AML-193 (cell line): ENCODE measurements around the gene NKX1-1.
"Not testable (repeated sequence)": the region's sequence is repeated elsewhere in the genome, so short reads cannot be mapped to it uniquely, and the experiment has no call there.

Experiments
- DNase-seq, 2 experiments: peaks; one replicate each; lab custom pipeline; 2025; lab: John Stamatoyannopoulos, UW

The NKX1-1 gene

DNA sequence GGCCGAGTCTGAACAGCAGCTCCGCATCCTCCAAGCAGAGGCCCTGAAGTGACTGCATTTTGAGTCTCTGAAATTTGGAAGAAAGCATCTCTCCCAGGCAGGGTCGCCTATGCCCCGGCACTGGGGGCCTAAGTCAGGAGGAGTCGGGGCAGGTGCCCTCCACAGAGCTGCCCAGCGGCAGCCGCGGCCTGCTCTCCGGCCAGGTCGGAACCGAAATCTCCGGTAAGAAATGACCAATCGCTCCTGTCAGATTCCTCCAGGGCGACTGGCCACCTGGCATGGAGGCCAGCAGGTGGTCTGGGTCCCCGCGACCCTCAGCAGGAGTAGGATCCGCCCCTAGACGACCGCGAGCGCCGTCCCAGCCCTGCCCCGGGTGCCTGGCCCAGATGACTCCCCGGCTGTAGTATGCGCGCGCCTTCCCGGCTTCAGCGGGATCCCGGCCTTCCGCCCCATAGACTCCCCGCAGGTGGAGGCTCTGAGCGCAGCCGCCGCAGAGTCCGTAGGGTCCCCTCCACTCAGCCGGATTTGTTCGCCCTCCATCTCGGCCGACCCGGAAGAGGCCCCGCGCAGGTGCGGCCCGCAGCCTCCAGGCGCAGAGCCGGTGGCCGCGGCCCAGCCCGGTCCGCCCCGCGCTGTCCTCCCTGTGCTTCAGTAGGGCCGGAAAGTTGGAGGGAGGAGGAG lies 1.5 kb downstream of the NKX1-1 start:
- DNase-seq = no peak

- no peak for DNase-seq
Observed at GRCh38 chr4:1403591-1404572, 2.4 kb downstream of the NKX1-1 start.

GRCh38 chr4:1403177-1403583 lies 3.1 kb downstream of the NKX1-1 start:
- no peak for DNase-seq

- DNase-seq = no peak
Observed at GRCh38 chr4:1402516-1403091, 3.6 kb downstream of the NKX1-1 start.

GRCh38 chr4:1402021-1402515 lies 4.2 kb downstream of the NKX1-1 start:
- DNase-seq = no peak

- DNase-seq = no peak
Observed at GRCh38 chr4:1401409-1402020, 4.7 kb downstream of the NKX1-1 start.

DNA sequence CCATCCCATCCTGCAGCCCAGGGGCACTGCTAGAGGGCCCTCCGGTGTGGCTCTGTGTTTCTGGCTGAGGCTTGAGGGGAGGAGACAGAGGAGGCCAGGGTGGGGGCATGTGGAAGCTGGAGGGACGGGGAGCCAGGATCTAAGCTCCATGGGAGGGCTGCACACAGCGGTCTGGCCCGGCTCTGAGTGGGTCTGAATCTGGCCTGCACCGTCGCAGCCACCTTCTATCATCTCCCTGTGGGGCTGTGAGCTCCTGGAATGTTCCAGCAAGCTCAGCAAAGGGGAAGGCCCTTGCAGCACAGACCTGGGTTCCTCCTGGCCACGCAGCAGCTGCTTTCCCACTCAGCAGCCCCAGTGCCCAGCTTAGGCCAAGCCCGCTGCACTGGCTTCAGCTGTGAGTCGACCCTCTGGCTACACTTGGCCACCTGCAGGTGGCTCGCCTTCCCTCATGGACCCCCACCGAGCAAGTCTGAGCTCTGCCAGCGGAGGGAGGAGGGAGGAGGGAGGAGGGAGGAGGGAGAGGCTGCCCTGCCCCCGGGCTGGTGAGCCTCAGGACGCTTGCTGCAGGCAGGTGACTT lies 5.3 kb downstream of the NKX1-1 start:
- DNase-seq = no peak

GRCh38 chr4:1400191-1400805 lies 5.9 kb downstream of the NKX1-1 start:
- no peak for DNase-seq

DNA sequence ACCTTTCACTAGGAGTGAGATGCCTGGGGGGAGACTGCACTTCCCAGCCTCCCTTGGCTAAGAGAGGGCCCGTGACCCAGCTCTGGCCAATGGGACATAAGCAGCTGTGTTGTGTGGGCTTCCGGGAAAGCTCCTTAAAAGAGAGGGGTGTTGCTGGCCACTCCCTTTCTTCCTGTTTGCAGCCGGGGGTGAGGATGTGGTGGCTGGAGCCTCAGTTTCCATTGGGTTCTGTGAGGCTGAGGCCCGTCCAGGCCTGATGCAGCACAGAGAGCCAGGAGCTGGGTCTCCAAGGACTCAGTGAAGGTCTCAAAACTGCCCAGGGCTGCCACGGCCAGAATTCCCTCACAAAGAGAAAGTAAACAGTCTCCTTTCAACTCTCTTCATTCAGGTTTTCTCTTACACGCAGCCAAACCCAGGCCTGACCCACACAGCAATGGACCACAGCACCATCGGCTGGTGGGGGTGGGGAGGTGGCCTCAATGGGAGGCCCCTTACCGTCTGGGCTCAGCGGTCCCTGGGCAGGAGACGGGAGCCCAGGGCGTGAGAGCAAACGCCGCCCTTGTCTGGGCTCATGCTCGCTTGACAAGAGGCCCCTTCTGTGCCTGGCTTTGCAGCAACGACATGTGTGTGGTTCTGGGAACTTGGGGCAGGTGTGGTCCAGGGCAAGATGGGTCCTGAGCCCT lies 6.6 kb downstream of the NKX1-1 start:
- DNase-seq = no peak

DNA sequence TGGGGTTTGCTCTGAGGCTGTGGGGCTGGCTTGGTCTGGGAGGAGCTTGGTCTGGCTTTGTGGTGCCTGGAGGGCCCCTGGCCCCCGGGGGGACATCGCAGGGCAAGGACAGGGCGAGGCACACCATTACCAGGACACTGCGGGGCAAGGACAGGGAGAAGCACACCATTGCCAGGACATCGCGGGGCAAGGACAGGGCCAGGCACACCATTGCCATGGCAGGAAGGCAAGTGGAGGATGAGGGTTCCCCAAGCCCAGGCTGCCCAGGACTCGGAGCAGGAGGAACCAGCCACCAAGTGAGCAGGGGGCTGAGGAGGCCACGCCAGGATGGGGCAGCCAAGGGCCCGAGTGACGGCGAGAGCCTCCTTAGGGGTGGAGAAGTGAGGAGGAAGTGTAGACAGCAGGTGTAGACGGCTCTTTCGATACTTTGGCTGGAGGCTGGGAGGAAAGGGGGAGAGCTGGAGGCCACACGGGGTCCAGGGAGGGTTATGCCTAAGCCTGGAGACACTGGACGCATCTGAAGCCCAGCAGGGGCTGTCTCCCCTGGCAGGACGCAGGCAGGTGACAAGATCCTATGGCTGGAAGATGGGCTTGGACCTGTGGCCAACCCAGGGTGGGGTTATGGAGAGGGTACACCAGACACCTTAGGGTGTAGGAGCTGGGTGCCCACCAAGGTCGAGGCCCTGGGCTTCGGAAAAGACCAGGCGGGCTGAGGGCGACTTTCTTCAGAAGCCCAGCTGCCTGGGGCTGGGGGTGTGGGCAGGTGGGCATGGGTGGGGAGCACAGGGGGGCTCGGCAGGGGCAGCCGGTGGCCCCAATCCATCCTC lies 7.3 kb downstream of the NKX1-1 start:
- no peak for DNase-seq

GRCh38 chr4:1396806-1397455 lies 9.3 kb downstream of the NKX1-1 start:
- DNase-seq = no peak

- no peak for DNase-seq
Observed at GRCh38 chr4:1395941-1396805, 10.1 kb downstream of the NKX1-1 start.

GRCh38 chr4:1395389-1395820 lies 10.8 kb downstream of the NKX1-1 start:
- DNase-seq = not testable (repeated sequence)

DNA sequence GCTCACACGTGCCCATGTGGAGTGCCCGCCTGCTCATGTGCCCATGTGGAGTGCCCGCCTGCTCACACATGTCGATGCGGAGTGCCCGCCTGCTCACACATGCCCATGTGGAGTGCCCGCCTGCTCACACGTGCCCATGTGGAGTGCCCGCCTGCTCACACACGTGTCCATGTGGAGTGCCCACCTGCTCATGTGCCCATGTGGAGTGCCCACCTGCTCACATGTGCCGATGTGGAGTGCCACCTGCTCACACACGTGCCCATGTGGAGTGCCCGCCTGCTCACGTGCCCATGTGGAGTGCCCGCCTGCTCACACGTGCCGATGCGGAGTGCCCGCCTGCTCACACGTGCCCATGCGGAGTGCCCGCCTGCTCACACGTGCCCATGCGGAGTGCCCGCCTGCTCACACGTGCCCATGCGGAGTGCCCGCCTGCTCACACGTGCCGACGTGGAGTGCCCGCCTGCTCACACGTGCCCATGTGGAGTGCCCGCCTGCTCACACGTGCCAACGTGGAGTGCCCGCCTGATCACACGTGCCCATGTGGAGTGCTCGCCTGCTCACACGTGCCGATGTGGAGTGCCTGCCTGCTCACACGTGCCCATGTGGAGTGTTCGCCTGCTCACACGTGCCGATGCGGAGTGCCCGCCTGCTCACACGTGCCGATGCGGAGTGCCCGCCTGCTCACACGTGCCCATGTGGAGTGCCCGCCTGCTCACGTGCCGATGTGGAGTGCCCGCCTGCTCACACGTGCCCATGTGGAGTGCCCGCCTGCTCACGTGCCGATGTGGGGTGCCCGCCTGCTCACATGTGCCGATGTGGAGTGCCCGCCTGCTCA lies 11.5 kb downstream of the NKX1-1 start:
- DNase-seq = not testable (repeated sequence)

DNA sequence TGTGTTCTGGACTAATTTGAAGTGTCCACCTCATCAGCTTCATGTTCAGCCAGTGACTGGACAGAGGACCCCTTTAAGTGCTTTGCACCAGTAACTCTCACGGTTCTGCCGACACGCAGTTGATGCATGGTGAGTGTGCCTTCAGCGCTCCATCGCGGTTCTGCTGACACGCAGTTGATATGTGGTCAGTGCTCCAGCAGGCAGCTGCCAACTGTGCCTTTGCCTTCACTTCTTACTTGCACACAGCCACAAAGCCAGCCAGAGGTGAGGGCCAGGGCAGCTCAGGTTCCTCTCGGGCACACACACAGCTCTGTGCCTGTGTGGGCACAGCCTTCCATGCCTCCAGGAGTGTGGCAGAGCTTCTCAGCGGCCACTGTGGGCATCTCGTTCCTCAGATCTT lies 12.4 kb downstream of the NKX1-1 start:
- no peak for DNase-seq

GRCh38 chr4:1393363-1393762 lies 12.9 kb downstream of the NKX1-1 start:
- not testable (repeated sequence) for DNase-seq
